OCI-M2 (cell line): ENCODE measurements around the gene SRGAP1.

Experiments
- DNase-seq: peaks from one replicate; lab custom pipeline; 2025; ENCODE audit not compliant: unreplicated experiment; lab: John Stamatoyannopoulos, UW

SRGAP1 gene

DNA sequence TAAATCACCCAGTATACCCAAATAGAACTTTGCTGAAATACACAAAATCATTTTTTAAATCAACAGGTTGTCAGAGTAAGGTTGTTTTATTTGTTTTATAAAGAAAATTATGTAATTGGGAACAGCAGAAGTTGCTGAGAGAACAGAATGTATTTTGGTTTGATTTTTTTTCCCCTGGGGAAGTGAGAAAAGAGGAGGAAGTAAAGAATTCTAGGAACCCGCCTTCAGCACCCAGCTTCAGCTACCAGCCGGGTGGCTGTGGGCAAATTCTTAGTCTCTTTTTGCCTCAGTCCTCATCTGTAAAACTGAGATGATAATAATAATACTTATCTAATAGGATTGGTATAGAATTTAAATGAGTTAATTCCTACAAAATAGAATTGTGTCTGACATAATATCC is 119.4 kb downstream of the SRGAP1 start:
- no peak for DNase-seq

DNA sequence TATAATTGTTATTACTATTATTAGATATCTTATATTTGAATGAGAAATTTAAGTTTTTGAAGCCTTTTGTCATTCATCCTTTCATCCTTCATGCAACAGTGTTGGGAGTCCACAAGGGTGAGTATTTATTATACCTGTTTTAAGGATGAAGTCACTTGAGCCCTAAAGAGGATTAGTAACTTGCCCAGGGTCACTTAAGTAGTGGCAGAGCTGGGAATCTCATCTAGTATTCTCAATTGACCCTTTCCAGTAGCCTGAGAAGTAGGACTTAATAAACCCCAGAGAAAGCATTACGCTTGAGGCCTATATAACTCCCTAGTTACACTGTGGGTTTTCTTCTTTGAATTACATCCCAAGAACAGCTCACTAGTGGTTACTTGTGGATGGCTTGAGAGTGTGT is 119.8 kb downstream of the SRGAP1 start:
- DNase-seq: no peak

DNA sequence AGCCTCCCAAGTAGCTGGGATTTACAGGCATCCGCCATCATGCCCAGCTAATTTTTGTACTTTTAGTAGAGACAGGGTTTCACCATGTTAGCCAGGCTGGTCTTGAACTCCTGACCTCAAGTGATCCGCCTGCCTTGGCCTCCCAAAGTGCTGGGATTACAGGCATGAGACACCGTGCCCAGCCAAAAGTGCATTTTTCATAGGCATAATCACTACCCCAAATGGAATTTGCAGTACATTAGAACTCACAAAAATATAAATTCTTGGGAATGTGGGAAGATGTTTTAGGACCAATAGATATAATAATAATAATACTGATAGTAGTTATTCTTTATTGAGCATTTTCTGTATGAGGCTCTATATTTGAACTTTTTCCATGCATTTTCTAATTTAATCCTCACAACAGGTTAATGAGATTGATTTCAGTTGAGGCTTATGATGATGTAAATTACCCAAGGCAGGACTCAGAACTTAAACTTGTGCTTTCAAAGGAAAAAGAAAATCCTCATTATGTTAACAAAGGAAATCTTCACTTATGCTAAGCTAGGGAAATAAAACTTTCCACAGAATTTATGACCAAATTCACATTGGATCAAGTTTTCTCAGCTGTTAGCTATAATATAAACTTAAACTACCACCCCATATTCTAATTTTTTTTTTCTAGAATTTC is 121.6 kb downstream of the SRGAP1 start:
- DNase-seq: no peak

DNA sequence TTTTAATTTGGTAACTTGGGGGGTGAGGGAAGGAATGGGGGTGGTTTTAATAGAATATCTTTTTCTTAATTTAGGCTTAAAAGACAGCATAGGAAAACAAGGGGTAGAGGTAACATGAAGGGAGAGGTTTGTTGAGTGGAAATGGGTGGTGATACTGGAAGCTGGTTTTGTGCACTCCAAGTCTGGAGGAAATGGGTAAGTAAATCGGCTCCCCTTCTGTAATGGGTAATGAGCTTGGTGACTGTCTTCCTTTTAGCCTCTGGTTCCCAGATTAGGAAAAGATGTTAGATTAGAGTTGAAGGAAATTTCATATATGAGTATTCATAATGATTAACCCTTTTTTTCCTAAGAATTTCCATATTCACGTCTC is 122.1 kb downstream of the SRGAP1 start:
- DNase-seq: no peak

DNA sequence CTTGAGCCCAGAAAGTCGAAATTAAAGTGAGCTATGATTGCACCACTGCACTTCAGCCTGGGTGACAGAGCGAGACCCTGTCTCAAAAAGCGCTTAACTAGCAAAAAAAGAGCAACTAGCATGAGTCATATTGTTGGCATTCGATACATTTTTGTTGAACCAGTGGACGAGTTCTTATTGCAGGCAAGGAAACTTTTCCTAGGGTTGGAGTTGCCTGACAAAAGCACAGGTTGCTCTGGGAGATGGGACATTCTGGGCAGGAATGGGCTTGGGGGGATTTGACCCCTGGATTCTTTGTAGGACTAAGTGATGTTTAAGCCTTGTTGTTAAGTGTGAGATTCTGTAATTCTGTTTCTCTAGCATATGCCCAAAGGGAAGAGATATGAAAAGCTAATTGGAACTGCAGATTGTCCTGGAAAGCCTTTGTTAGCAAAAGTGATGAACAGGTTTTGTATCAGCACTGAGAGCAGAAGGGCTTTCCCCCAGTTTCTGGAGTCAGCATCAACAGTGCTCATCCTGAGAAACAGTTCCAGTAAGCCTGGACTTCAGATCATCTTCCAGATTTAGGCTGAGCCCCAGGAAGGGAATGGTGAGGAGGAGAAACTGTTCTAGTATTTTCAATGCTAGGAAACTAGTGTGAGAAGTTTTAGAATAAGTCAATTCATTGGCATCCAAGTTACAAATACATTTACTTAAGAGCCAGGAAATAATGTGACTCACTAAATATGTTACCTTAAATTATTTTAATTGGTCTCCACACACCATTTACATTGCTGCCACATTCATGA is 123.1 kb downstream of the SRGAP1 start:
- DNase-seq: no peak

DNA sequence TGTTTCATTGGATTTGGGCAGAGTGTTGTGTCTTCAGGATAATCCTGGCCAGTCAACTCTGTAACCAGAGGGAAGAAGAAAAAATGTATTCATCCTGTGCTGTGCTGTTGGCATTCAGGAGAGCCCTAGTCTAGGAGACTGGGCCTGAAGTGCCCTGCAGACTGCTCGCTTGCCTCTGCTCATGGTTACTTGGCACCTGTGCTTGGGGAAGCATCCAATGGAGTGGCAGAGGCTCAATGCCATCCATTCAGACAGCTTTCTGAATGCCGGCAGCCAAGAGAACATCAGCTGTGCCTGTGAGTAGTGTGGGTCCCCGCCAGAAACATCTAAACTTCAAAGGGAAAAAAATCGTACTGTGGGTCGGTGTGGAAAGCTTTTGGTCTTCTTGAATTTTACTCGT is 124.2 kb downstream of the SRGAP1 start:
- no peak for DNase-seq

DNA sequence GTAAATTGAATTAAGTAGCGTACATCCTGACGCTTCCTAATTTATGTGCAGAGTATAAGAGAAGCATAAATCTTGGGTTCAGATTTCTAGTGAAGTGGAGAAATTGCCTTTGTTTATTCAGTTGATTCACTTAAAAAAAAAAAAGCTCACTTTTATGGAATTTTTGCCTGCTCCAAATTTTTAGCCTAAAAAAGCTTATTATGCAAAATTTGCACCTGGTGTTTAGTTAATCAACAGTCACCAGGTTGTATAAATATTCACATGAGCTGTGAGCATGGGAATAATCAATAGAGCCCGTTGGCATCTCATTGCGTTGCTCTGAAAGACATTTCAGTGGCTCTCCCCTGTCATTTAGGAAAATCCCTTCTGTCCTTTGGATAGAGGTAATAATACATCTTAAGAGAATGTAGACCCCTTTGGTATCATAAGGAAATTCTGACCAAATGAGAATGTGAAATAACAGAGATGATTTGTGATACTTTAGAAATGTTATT is 132.4 kb downstream of the SRGAP1 start:
- DNase-seq: no peak

DNA sequence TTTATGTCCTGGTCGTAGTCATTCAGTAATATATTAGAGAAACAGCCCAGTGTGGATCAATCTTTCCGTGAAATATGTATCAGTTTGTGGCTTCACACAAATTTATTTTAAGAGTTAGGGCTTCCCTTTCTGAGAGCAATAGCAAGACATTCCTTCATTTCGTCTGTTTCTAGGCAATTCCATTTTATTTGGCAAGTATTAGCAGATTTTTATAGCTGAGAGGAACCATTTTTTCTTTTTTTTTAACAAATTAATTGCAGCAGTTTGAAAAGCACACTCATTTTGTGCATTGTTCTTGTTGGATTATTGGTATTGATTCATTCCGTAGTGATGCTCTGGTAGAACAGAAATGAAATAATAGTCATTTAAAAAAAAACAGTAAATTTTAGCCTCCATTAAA is 132.9 kb downstream of the SRGAP1 start:
- no peak for DNase-seq

DNA sequence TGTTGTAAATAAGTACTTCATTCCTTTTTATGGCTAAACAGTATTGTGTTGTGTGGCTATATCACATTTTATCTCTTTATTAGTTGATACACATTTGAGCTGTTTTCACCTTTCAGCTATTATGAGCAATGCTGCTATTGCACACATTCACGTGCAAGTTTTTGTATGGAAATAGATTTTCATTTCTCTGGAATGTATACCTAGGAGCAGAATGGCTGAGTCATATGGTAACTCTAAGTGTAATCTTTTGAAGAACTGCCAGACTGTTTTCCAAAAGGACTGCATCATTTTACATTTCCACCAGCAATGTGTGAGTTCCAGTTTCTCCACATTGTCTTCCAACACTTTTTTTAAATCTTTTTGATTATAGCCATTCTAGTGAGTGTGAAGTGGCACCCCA is 134.0 kb downstream of the SRGAP1 start:
- no peak for DNase-seq

DNA sequence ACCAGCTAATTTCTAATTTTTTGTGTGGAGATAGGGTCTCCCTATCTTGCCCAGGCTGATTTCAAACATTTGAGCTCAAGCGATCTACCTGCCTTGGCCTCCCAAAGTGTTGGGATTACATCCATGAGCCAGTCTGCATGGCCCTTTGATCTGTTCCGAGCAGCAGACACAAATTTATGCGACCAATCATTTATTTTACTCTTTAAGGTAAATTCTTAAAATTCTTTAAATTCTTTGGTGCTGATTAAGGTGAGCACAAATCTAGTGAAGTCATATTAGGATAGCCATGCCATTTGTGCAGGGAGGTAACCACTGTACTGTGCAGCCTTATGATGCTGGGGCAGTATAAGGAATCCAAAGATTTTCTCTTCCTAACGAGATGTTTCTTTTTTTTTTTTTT is 135.7 kb downstream of the SRGAP1 start:
- no peak for DNase-seq

DNA sequence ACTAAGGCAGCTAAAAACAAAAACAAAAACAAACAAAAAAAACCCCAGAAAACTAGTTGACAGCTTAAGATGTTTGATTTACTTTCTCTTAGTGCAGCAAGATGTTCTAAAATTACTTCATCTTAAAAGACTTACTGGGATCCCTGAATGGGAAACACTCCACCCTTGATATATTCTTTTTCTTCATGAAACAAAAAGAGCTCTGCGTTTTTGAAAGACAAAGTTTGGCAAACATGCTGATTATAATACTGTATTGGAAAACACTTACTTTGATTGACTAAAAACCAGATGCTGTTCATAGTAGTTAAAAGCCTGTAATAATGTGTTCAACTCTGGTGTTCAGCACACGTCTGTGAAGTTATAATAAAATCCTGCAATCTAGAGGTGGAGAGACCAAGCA is 136.8 kb downstream of the SRGAP1 start:
- DNase-seq: no peak

DNA sequence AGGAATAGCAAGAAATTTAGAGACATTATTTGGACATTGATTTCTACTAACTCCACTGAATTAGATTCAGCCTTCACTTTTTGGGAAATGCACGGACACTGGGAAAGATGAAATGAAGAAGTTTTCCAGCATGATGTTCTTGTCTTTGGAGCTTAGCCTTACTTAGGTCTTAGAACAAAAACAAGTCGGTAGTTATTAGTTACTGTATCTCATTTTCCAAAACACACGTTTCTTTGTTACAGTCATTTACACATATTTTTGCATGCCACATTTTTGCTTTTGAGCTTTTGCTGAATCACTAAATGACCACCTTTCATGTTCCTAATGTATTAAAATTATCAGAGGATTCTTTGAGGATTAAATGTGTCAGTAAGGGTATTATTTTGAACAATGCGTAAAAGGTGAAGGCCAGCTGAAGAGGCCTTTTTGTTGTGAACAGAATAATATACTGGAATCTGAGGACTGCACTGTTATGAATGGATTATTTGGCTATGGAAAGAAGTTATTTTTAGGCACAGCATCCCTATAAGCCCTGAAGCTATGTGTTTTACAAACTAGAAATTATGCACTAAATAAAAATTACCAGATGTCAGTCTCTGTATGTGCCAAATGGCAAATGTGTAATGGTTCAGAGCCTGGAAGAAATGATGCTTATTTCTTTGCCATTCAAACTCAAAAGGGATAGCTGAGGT is 138.2 kb downstream of the SRGAP1 start:
- no peak for DNase-seq

DNA sequence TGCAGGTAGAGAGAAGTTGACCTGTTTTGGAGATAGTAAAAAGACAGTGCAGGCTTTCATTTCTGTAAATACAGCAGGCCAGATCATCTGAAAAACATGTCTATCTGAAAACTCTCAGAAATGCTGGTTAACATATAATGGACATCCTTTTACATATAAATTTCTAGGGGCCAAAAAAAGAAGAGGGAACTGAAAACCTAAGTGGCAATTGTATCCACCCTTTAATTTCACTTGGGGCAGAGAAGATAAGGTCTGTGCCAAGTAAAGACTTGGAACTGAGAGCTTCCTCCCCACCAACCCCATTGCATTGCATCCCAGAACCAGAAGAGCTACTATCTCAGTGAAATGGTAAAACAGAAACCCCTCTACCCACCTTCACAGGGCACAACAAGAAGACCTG is 141.0 kb downstream of the SRGAP1 start:
- no peak for DNase-seq

DNA sequence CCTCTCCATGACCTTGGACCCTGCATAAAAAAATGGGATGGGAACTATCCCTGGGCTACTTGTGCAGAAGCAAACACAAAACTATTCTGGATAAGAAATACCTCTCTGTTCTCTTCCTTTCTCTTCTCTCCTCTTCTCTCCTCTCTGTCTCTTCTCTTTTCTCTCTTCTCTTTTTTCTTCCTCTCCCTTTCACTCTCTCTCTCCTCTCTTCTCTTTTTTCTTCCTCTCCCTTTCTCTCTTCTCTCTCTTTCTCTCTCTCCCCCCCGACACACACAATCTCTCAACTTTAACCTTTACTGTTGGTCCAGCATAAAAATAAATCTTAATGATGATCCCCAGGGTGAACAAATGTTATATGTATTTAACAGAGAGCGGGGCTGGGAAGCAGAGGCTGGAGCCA is 141.4 kb downstream of the SRGAP1 start:
- DNase-seq: no peak

DNA sequence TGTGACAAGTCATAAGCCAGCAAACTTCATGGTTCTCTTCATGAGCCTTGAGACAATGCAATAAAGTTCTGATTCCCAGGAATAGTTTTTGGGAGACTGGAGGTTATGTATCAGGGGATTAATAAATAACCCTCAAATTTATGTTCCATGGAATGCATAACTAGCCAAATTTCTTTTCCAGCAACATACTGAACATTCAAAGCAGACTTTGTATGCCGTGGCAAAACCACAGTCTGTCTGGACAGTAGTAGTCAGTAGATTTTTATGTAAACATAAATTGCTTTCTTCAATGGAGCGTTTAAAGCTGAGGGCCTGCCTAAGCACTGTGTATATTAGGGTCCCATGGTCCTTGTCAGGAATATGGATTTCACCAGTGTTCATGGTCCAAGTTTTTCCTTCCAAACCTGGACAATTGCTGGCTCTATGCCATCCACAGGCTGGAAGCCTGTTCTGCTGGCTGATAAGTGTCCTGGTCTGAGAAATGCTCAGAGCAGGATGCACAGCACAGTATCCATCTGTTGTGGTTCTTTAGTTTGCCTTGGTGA is 144.9 kb downstream of the SRGAP1 start:
- DNase-seq: no peak

DNA sequence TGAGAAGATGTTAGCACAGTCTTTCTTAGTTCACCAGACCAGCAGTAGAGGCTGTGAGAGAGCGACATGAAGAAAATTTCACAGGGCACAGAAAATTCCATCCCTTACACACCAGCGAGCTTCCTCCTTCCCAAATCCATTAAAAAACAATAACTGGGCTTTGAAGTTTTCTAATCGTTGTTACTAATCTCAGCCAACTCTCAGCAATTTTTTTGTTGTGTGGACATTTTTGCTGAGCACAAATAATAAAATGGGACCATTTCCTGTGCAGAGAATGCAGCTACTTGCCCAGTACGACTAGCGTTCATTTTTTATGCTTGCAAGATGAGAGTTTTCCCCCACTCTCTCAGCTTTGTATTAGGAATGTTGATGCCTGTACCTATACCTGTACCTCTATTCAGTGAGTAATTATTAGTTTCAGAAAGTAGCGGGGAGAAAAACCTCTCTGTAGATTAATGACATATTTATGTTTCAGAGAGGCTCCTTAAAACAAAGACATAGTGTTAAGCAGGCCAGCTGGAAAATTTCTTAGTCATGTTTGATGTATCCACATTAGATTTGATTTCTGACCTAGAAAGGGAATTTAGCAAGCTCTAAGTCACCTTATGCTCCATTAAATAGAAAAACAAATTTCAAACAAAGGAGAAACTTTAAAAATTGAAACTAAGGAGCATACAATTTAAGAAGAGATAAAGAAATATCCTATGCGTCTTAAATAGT is 146.5 kb downstream of the SRGAP1 start:
- no peak for DNase-seq

DNA sequence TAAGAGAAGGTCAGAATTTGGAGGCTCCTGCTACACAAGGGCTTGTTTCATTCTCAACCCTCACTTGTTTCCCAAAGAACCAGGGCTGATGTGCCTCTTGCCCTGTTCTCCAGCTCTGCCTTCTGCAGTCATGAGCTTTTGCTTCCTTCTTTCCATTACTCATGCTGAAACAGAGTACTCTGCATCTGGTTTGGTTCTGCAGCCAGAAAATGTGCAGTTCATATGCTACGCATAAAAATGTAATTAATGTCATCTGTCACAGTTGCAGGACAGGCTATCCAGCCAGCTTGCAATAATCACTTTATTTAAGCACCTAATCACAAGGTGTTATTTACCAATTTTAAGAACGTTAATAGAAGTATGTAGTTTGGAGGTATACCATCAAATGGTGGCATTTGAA is 150.2 kb downstream of the SRGAP1 start:
- no peak for DNase-seq

DNA sequence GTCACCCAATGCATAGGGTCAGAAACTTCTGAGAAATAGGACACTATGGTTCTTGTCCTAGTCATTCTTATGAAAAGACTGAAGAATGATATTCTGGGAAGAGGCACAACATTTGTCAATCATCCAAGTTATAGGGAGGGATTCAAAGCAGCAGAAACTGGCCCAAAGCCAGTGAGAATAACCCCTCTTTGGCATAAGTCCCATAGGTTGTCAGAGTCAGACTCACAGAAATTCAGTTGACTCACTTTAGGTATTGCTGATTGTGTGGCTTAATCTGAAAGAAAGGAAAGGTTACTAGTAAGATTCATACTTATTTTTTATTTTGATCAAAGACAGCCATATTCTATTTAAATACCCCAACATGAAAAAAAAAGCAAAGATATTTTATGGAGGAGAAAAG is 151.0 kb downstream of the SRGAP1 start:
- DNase-seq: no peak

DNA sequence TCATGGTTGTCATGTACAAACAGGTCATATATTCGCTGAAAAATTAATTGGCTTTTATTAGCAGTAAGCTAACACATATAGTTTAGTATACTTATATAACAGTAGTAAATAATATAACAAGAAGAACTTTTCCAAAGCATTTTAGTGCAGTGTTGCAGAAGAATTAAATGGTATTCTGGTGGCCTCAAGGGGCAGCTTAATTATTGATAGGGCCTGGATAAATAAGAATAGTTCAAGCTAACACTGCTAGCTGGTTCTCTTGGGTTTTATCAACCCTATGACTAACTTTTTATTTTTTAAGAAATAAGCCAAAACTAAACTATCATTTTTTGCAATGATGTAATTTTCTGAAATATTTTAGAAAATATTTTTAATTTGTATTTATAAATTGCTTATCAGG is 152.1 kb downstream of the SRGAP1 start:
- DNase-seq: no peak

DNA sequence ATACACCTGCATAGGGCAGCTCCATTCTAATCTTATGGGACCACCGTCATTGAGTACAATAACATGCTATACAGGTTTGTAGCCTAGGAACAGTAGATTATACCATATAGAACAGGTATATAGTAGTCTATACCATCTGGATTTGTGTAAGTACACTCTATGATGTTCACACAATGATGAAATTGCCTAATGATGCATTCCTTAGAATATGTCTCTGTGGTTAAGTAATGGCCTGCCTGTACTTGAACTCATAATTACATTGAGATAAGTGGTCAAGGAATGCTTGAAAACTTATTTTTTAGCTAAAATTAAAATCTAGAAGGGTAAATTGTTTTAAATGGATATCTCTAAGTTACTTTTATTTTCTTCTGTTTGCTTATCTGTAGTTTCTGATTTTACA is 152.7 kb downstream of the SRGAP1 start:
- DNase-seq: no peak

DNA sequence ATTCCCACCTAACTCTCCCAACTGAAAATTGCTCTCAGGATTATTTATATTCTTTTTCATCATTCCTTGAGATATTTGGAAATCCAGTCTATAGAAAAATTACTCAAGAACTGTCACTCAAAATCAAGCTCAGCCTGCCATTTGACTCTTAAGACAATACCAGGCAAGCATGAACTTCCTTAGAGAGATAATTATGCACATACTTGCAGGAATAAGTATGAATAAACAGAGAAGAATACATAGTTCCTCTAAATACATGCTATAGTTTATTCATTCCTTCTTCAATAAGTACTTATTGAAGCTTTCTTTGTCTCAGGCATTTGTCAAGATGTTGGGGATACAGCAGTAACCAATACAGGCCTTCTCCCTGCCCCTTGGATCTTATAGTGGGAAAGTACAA is 154.1 kb downstream of the SRGAP1 start:
- DNase-seq: no peak
